MG63 (cell line): ENCODE data around the gene TCF12. TPM values are rescaled to one million over a fixed set of nuclear protein-coding genes. Genes with fewer than 3 reads are reported as not detected.

Experiments
- DNase-seq: peaks from one replicate; pipeline ENCODE4 v3.0.0-alpha.2; 2020
- H3K27me3 ChIP-seq: fragments of 250-450 bp; sonication (Bioruptor Pico); 2 replicates; pipeline ENCODE4 v1.5.1; 2020; ENCODE audit warnings: mild to moderate bottlenecking, moderate library complexity
- H3K36me3 ChIP-seq: fragments of 250-450 bp; sonication (Bioruptor Pico); 2 replicates; pipeline ENCODE4 v1.5.1; 2020; ENCODE audit warnings: mild to moderate bottlenecking, moderate library complexity
- H3K4me3 ChIP-seq: fragments of 250-450 bp; sonication (Bioruptor Pico); 2 replicates; pipeline ENCODE4 v1.5.1; 2020; ENCODE audit warnings: mild to moderate bottlenecking, moderate library complexity
- H3K9me3 ChIP-seq: fragments of 250-450 bp; sonication (Bioruptor Pico); 2 replicates; pipeline ENCODE4 v1.5.1; 2020; ENCODE audit warnings: mild to moderate bottlenecking, moderate library complexity
- total RNA-seq: library from RNA; depleted of rRNA; stranded (reverse); fragments of >200 nt; shearing (Covaris generic); gene quantifications from 2 replicates; pipeline ENCODE4 v1.2.3, GENCODE V29; 2014; ENCODE audit warnings: low replicate concordance

The TCF12 gene
- total RNA-seq, 1 experiment from 2014 or later: 48.8 TPM

DNA sequence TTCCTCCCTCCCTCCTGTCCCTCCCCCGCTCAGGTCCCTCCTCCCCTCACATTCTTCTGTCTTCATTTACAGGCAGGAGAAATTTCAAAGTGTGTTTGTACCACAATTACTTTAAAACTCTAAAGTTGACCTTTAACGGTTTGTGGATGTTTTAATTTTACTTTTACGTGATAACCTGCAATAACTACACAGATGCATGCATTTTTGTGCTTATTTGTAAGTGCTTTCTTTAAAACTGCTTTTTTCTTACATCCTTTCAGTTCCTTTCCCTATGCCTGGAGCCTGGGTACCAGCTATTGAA lies 406.1 kb downstream of the TCF12 start:
- no peak for DNase-seq
- H3K9me3 ChIP-seq: no peaks in the 10 kb centered on the region

DNA sequence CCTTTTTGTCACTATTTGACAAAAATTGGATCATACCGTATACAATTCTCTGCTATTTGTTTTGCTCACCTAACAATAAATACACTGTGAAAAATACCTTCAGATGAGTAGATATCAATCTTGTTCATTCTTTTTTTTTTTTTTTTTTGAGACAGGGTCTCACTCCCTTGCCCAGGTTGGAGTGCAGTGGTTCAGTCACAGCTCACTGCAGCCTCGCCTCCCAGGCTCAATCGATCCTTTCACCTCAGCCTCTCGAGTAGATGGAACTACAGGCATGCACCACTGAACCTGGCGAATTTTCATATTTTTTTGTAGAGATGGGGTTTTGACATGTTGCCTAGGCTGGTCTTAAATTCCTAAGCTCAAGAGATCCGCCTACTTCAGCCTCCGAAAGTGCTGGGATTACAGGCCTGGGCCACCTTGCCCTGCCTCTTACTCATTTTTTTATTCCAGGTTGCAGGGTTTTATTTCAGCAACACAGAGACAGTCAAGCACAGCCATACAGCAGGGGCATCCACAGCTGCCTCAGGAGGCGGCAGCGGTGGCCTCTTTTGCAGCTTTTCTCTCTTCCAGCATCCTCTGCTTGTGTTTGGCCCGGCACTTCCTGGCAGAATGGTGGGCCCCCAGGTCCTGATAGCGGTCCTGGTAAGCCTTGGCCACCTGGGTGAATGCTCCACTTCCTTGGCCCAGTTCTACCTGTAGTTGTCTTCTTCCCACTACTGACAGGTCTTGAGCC lies 406.7 kb downstream of the TCF12 start:
- no peaks in the 10 kb centered on the region for H3K36me3 ChIP-seq
- H3K4me3 ChIP-seq: no peak overlapping the region
- DNase-seq: no peak
- no peaks in the 10 kb centered on the region for H3K27me3 ChIP-seq
- H3K9me3 ChIP-seq: no peaks in the 10 kb centered on the region

More for the DNA sequence above, 406.1 kb downstream of the TCF12 start:
- H3K36me3 ChIP-seq: no peaks in the 10 kb centered on the region
- H3K4me3 ChIP-seq: no peak overlapping the region
- no peaks in the 10 kb centered on the region for H3K27me3 ChIP-seq

DNA sequence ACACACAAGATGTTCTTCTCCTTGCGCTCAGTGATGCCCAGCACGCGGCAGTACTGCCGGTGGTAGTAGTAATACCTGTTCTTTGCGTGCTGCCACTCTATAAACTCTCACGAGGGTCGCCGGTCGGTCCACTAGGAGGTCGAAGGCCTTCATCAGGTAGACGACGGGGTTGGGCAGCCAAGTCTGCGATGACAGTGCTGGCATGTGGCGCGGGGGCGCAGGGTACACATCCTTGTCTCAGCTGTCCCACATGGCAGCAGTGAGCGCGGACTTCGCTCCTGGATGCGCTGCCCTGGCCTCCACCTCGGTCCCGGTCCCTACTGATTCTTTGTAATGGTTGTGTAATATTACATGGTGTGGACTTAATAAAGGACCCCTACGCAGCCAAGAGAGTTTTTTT lies 407.8 kb downstream of the TCF12 start:
- DNase-seq: no peak
- Histone ChIP-seq H3K4me3 (no peak overlapping the region), H3K27me3 (no peaks in the 10 kb centered on the region), H3K36me3 (no peaks in the 10 kb centered on the region), H3K9me3 (no peaks in the 10 kb centered on the region)

DNA sequence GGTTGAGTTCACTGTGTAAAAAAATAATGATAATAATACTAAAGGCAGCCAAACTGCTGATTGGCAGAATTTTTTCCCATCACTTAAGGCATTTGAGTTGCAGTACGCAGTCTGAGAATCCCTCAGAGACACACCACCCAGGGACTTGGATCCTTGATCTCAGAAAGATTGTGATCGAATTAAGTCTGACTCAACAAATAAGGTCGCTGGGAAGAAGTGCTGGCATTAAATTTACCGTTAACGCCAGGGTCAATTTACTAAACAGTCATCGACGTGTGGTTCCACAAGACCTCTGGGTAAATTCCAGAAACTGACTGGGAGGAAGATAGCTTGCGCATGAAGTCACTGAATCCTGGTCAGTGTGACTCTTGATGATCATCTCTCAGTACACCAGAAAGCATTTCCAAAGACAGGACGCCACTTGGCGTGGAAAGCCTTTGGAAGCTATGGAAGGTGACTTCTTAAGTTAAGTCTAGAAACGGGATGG lies 409.6 kb downstream of the TCF12 start:
- Histone ChIP-seq H3K4me3 (no peak overlapping the region), H3K27me3 (no peaks in the 10 kb centered on the region)

DNA sequence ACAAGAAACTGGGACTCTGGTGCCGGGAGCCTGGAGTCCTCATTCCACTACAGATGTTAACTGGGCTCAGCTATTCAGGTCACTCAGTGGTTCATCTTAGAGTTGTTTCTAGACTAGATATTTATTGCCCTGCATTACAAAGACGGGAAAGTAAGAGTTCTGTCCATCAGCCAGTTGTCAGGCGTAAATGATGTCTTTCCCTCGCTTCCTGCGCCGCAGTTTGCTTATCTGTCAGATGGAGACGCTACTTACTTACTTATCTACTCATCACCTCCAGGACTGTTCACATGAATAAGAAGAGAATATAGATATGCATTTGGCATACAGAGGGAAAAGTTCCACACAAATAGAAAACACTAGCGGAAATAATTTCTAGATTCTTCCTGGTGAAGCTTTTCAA lies 410.0 kb downstream of the TCF12 start:
- H3K36me3 ChIP-seq: no peaks in the 10 kb centered on the region
- H3K4me3 ChIP-seq: no peak overlapping the region
- H3K27me3 ChIP-seq: no peaks in the 10 kb centered on the region
- no peak for DNase-seq
- no peaks in the 10 kb centered on the region for H3K9me3 ChIP-seq

More for the DNA sequence above, 409.6 kb downstream of the TCF12 start:
- DNase-seq: peak; percentile 86
- no peaks in the 10 kb centered on the region for H3K9me3 ChIP-seq
- H3K36me3 ChIP-seq: no peaks in the 10 kb centered on the region

DNA sequence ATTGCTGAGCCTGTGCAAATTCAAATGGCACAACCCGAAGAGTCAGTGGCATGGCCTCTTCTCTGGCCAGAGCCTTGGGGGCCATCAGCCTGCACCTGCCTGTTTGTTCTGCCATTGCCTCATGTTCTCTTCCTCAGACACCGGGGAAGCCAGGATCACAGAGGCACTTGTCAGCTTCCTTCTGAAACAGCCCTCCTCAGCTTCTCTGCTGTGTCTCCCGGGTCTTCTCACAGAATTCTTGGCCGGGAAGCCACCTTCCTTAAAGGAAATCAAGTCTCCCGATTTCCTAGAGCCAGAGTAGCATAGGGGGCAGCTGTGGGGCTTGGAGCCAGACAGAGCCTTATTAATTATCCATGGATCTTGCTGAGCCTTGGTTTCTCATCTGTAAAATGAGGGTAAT lies 410.5 kb downstream of the TCF12 start:
- Histone ChIP-seq H3K36me3 (no peaks in the 10 kb centered on the region), H3K9me3 (no peaks in the 10 kb centered on the region), H3K27me3 (no peaks in the 10 kb centered on the region), H3K4me3 (no peak overlapping the region)
- no peak for DNase-seq

DNA sequence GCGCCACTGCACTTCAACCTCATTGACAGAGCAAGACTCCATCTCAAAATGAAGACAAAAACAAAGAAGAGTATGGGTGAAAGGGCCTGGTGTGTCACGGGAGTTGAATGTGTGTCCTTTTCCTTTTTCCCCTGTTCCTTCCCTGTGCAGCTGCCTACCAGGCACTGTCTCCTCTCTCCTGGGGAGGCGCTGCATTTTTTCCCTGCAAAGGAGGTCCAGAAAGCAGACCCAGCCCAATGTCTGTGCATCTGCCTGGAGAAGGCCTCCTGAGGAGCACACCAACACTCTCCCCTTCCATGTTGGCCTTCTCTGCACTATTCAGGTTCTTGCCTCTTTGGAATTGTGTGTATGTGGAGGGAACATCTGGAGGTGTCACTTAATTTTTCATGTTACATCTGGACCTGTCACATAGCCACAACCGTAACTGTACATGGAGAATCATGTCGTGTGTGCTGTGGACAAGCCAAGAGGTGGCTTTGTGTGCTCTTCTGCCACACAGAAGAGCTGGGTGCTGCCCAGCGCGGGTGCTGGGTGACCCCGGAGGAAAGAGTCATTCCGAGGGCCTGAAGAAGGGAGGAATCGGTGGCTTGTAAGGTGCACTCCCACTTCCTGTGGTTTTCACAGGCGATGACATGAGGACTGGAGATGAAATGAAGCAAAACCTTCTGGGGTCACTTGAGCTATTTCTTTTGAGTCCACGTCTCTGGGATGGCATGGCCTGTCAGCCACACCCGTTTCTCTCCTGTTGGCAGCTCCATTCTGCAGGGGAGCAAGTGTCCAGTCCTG lies 411.3 kb downstream of the TCF12 start:
- Histone ChIP-seq H3K36me3 (no peaks in the 10 kb centered on the region), H3K27me3 (no peaks in the 10 kb centered on the region), H3K9me3 (no peaks in the 10 kb centered on the region), H3K4me3 (no peak overlapping the region)
- no peak for DNase-seq

DNA sequence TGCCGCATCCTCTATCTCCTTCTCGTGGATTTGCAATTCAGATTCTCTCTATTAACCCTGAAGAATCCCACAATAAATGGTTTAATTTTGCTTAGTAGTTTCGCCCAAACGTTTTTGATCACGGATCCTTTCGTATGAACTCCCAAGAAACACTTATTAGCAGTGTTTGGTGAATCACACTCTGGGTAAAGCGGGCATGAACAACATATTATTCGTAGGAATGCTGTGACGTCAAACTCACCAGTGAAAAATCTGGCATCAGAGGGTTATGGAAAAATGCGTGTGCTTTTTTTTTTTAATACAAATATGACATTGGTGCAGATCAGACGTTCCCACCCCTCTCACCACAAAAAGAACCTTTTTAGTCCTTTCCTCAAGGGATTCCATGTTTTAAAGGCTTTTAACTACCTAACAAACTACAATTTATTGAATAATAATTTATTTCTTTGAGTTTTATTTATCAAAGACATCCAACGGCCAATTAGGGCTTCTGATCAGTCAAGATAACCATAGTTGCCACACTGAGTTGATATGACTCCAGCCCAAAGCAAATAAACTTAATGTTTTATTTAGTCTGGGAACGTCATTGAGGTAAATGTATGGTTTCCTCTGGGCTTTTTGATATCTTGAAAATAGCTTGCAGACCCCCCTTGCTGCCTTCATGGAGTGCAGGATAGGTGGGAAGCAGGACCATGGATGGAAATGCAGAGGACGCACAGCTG lies 412.3 kb downstream of the TCF12 start:
- Histone ChIP-seq H3K27me3 (no peaks in the 10 kb centered on the region), H3K4me3 (no peak overlapping the region), H3K9me3 (no peaks in the 10 kb centered on the region), H3K36me3 (no peaks in the 10 kb centered on the region)
- DNase-seq: no peak

DNA sequence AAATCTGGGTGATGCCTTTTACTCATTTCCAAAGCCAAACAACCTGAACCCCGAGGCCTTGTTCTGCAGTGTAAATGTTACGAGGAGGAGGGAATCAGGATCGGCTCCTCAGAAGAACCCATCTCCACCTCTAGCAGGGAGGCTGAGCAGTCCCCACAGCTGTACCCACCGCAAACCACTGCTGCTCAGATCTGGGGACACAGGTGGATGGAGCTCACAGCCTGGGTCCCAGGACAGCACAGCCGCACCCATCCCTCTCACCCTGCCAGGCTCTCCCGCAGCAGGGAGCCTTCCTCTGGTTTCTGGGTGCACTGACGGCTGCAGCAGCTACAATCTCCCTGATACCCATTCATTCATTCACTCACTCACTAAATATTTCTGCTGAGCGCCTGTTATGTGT lies 413.9 kb downstream of the TCF12 start:
- H3K27me3 ChIP-seq: no peaks in the 10 kb centered on the region
- no peaks in the 10 kb centered on the region for H3K9me3 ChIP-seq
- DNase-seq: no peak
- no peak overlapping the region for H3K4me3 ChIP-seq
- no peaks in the 10 kb centered on the region for H3K36me3 ChIP-seq

DNA sequence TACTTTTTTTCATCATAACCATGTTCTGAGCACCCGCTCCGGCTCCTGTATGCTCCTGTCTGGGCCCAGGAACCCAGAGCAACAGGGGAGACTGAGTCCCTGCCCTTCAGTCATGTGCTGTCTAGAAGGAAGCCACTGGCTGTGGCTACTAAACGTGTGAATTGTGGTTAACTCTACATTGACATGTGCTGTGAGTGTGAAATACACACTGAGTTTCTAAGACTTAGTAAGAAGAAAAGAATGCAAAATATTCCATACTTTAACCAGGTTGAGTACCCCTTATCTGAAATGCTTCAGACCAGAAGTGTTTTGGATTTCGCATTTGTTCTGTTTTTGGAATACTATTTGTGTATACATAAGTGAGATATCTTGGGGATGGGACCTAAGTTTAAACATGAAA lies 415.0 kb downstream of the TCF12 start:
- Histone ChIP-seq H3K27me3 (no peaks in the 10 kb centered on the region), H3K9me3 (no peaks in the 10 kb centered on the region), H3K36me3 (no peaks in the 10 kb centered on the region), H3K4me3 (no peak overlapping the region)
- DNase-seq: no peak

DNA sequence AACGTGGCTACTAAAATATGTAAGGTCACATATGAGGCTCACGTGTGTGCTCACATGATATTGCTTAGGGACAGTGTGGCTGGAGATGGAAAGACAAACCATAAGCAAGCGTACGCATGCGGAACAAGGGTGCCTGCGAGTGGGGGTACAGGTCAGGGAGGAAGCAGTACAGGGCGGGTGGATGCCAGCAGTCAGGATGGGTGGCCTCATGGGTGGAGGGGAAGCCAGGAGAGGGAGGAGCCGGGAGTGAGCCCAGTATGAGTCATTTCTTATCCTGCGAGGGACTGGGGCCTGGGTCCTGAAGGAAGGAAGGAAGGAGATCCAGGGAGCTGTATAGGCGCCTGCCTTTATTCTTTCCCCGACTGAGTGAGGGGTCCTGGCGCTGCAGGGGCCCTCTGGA lies 415.8 kb downstream of the TCF12 start:
- Histone ChIP-seq H3K27me3 (no peaks in the 10 kb centered on the region), H3K4me3 (no peak overlapping the region), H3K36me3 (no peaks in the 10 kb centered on the region), H3K9me3 (no peaks in the 10 kb centered on the region)
- DNase-seq: peak; percentile 75

DNA sequence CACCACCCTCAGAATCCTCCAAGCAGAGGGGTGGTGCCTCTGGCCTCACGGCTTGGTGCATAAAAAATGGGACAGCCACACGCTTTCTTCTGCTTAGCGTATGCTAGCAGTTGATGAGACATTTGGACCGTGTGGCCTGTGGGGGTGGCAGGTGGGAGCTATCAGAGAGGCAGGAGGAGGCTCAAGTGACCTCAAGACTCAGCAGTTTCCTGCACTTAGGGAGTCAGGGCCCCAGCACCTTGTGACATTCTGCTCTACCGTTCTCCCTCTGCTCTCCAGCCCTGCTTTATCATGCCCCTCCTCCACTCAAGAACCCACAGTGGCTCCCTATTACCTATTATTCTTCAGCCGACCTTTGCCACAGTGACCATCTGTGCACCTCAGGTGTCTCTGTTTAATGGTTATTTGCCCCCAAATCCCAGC lies 416.9 kb downstream of the TCF12 start:
- no peaks in the 10 kb centered on the region for H3K27me3 ChIP-seq
- H3K36me3 ChIP-seq: no peaks in the 10 kb centered on the region
- no peaks in the 10 kb centered on the region for H3K9me3 ChIP-seq
- no peak overlapping the region for H3K4me3 ChIP-seq
- no peak for DNase-seq

DNA sequence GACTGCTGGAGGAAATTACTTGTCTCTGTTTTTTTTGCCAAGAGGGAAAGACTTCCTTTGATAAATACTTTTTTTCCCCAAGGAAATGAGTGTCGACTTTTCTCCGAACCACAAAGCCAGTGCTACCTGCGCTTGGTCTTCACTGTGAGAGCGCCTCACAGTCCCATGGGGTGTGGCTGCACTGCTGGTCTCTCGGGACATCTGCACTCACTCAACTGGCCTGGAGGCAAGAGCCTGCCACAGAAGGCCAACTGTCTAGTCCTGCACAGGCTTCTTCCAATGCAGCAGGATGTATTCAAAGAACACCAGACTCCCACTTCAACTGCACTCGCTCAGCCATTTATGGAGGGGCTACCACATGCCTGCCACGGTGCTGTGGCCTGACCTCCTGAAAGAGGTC lies 417.3 kb downstream of the TCF12 start:
- H3K27me3 ChIP-seq: no peaks in the 10 kb centered on the region
- H3K4me3 ChIP-seq: no peak overlapping the region
- H3K36me3 ChIP-seq: no peaks in the 10 kb centered on the region
- no peak for DNase-seq
- H3K9me3 ChIP-seq: no peaks in the 10 kb centered on the region

DNA sequence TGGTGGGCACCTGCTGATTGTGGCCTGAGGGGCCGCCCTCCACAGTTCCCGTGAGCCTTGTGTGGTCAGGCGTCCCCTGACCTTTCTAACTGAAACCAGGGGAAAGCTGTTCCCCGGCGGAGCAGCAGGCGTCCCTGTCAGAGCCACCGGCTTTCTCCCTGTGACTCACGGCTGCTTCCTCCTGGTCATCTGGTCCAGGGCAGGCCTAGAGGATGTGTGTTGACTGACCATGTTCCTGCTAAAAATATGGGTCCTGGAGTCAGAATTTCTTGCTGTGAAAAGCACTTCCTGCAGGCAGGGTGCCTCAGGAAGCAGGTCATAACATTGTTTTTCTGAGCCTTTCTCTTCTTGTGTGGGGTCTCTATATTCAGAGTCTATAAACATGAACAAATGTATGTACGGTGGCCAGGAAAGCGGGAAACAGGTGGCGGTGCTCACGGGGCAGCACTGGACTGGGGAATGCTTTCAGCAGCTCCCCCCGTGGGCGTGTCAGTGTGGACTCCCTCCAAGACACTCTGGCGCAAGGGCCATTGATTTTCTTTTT lies 419.5 kb downstream of the TCF12 start:
- no peak for DNase-seq
- Histone ChIP-seq H3K27me3 (no peaks in the 10 kb centered on the region), H3K36me3 (no peaks in the 10 kb centered on the region), H3K4me3 (no peak overlapping the region), H3K9me3 (no peaks in the 10 kb centered on the region)

DNA sequence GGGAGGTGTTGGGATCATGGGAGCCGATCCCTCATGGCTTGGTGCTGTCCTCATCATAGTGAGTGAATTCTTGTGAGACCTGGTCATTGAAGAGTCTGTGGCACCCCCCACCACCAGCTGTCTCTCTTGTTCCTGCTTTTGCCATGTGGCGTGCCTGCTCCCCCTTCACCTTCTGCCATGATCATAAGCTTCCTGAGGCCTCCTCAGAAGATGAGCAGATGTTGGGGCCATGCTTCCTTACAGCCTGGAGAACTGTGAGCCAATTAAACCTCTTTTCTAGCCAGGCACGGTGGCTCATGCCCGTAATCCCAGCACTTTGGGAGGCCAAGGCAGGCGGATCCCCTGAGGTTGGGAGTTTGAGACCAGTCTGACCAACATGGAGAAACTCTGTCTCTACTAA lies 420.9 kb downstream of the TCF12 start:
- Histone ChIP-seq H3K36me3 (no peaks in the 10 kb centered on the region), H3K4me3 (no peak overlapping the region), H3K27me3 (no peaks in the 10 kb centered on the region), H3K9me3 (no peaks in the 10 kb centered on the region)
- no peak for DNase-seq
